CD4-positive, alpha-beta T cell treated with Interleukin-17A for 4 hours (primary cell): ENCODE results near the gene CD33.
"Not testable (repeated sequence)": the region's sequence is repeated elsewhere in the genome, so short reads cannot be mapped to it uniquely, and the experiment has no call there.

Experiments
- DNase-seq: peaks from one replicate; pipeline ENCODE4 v3.0.0-alpha.2; 2020; ENCODE audit warnings: mixed read lengths

CD33 gene

DNA sequence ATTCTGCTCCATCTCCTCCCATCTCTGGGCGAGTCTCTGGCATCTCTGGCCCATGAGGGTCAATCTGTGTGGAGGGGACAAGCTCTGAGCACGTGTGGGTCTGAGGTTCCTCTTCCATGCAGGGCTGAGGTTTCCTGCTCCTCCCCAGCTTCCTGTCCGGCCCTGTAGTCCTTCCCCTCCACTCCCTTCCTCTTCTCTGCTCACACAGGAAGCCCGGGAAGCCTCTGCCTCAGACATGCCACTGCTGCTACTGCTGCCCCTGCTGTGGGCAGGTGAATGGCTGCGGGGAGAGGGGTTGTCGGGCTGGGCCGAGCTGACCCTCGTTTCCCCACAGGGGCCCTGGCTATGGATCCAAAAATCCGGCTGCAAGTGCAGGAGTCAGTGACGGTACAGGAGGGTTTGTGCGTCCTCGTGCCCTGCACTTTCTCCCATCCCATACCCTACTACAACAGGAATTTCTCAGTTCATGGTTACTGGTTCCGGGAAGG is 14.0 kb upstream of the CD33 start:
- not testable (repeated sequence) for DNase-seq

DNA sequence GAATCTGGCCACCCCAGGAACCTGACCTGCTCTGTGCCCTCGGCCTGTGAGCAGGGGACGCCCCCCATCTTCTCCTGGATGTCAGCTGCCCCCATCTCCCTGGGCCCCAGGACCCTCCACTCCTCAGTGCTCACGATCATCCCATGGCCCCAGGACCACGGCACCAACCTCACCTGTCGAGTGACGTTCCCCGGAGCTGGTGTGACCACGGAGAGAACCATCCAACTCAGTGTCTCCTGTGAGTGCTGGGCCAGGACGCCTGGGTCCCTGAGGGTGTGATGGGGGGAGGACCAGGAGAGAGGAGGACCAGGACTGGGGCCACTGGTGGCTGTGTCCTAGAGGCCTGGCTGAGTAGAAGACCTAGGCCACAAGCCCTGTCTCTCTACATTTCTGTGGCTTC is 13.0 kb upstream of the CD33 start:
- no peak for DNase-seq

DNA sequence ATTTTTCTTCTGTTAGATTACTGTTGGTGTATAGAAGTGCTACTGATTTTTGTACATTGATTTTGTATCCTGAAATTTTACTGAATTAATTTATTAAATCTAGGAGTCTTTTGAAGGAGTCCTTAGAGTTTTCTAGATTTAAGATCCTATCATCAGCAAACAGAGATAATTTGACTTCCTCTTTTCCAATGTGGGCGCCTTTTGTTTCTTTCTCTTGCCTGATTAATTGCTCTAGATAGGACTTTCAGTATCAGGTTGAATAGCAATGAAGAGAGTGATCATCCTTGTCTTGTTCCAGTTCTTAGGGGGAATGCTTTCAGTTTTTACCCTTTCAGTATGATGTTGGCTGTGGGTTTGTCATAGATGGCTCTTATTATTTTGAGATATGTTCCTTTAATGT is 5.6 kb upstream of the CD33 start:
- no peak for DNase-seq

DNA sequence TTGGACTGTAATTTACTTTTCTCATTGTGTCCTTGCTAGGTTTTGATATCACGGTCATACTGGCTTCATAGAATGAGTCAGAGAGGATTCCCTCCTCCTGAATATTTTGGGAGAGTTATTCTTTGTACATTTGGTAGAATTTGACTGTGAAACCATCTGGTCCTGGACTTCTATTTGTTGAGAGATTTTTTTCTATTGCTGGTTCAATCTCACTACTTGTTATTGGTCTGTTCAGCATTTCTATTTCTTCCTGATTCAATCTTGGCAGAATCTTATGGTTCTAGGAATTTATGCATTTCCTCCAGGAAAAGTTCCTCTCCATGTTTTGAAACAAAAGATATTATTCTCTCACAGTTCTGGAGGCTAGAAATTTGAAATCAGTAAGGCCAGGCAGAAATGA is 4.9 kb upstream of the CD33 start:
- DNase-seq: no peak

DNA sequence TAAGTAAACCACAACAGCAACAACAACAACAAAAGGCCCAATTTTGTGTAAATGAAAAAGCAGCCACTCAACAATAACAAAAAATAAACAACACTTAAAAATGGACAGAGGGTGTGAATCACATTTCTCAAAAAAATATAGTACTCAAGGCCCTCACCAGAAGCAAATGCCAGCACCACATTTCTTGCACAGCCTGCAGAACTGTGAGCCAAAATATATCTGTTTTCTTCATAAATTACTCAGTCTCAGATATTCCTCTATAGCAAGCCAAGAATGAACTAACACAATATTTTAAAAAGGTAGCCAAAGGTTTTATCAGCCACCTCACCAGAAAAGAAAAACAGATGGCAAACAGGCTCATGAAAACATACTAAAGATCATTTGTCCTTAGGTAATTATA is 3.9 kb upstream of the CD33 start:
- DNase-seq: no peak

DNA sequence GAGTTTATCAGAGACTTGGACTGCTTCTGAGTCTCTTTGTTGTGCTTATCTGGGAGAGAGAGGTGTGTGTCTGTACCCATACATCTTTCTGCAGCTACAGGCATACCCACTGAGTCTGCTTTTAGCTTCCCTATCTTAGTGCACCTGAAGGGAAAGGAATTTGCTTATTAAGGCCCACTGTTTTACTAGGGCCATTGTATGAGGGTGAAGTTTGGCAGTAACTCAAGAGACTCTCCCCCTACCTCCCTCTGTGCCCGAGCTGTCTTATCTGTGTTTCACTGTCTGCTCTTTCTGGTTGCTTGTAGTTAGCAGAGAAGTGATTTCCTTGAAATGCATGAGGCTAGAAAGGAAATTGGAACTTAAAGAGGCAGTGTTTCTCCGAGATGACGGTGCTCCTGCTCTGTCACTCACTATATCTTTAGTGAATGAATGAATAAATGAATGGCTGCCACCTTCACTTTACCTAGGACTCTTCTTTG is 678 bp upstream of the CD33 start:
- no peak for DNase-seq

DNA sequence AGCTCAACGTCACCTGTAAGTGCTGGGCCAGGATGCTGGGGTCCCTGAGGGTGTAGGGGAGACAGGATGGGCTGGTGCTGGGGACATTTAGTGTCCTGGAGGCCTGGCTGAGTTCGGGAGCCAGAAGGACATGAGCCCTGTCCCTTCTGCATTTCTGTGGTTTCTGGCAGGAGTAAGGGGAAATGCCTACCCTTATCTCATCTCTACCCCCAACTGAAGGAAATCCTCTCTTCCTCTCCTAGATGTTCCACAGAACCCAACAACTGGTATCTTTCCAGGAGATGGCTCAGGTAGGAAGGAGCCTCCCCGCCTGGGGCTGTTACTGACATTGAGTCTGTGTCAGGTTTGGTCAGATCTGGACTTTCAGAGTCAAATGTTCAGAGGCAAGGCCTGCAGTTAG is 1.2 kb downstream of the CD33 start:
- DNase-seq: no peak

DNA sequence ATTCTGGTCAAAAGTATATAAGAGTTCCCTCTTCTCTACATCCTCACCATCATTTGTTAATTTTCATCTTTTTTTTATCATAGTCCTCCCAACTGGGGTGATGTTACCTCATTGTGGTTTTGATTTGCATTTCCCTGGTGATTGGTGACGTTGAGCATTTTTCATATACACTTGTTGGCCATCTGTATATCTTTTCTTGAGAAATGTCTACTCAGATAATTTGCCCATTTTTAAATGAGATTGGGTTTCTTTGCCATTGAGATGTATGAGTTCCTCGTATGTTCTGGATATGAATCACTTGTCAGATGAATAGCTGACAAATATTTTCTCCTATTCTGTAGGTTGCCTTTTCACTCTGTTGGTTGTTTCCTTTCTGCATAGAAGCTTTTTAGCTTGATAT is 2.4 kb downstream of the CD33 start:
- DNase-seq: no peak

DNA sequence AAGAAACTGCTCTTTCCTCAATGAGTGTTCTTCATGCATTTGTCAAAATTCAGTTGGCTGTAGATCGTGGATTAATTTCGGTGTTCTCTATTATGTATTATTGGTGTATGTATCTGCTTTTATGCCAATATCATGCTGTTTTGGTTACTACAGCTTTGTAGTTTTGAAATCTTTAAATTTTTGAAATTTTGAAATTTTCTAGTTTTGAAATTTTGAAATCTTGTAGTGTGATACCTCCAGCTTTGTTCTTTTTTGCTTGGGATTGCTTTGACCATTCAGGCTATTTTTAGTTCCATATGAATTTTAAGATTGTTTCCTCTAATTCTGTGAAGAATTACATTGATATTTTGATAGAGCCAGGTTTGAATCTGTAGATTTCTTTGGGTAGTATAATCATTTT is 3.1 kb downstream of the CD33 start:
- no peak for DNase-seq

DNA sequence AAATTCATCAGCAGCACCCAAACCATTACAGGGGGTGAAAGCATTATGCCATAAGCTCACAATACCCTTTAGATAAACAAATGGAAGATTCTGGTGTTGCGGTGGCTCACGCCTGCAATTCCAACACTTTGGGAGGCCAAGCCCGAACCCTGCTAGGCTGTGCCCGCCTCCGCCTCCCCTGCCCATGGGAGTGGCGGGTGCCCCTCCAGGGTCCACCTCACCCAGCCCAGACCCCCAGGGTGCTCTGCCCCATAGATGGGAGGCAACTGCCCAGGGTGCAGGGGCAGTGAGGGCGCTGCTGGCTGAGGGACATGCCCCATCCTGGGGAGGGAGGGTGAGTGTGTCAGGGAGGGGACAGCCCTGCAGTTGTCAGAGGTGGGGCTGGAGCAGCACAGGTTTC is 16.0 kb downstream of the CD33 start:
- DNase-seq: no peak

DNA sequence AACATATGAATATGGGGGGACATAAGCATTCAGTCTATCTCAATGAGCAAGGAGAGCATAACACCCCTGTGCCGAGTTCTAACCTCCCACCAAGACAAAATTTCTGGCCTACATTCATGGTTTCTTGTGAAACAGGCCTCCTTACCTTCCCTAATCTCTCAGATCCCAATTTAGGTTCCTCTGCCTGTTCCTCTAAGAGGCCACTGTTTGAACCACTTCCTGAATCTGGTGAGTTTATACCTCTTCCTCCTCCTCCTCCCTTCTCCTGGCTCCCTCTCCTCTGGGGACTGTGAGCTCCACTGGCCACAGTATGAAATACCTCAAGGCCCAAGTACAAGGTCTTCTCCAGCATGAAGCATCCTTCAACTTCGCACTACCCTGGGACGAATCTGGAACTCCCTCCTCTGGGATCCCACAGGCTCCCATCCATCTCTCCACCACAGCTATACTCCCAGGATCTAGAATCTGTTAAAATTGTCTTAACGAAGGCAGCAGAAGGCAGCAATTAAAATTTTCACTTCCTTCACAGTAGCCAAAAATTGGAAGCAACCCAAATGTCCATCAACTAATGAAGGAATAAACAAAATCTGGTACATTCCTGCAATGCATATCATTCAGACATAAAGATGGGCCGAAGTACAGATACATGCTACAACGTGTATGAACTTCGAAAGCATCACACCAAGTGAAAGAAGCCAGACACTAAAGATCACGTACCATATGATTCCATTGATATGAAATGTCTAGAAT is 18.2 kb downstream of the CD33 start:
- DNase-seq: no peak

DNA sequence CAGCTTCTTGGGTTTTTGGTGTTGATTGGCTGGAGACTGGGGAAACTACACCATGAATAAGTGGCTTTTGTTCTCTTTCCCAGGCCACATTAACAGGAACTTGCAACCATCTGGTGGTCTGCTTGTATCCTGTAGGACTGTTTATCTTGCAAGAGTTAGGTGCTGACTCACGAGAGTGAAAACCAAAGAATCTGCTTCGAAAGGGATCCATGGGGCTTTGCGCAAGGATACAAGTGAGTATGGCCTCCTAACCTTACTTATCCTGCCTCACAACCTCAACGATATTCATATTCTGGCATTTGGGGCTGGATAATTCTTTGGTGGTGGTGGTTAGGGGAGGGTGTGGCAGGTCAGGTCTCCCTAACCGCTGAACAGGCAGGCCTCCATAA is 21.3 kb downstream of the CD33 start:
- DNase-seq: no peak

DNA sequence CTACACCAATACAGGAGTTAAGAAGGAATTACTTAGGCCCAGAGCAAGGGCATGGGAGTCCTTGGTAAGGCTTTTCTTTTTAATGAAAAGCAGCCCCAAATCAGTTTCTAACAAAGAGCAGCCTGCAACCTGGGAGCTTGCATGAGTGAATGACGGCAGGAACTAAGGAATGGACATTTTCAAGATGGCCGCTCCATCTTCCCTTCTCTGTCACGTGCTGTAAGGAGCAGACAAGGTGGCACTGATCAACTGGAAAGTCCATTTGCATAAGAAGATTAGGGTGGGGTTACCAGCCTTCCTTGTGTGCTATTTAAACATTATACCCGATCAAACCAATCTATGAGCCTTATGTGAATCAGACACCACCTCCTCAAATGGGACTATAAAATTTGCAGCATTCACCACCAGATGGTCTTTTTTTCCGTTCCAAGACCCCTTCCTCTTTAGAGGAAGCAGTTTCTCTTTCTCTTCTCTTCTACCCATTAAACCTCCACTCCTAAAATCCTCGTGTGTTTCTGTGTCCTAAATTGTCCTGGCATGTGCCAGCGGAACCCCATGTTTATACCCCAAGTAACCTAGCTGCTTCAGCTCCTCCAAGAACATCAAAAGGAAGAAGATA is 23.2 kb downstream of the CD33 start:
- no peak for DNase-seq

DNA sequence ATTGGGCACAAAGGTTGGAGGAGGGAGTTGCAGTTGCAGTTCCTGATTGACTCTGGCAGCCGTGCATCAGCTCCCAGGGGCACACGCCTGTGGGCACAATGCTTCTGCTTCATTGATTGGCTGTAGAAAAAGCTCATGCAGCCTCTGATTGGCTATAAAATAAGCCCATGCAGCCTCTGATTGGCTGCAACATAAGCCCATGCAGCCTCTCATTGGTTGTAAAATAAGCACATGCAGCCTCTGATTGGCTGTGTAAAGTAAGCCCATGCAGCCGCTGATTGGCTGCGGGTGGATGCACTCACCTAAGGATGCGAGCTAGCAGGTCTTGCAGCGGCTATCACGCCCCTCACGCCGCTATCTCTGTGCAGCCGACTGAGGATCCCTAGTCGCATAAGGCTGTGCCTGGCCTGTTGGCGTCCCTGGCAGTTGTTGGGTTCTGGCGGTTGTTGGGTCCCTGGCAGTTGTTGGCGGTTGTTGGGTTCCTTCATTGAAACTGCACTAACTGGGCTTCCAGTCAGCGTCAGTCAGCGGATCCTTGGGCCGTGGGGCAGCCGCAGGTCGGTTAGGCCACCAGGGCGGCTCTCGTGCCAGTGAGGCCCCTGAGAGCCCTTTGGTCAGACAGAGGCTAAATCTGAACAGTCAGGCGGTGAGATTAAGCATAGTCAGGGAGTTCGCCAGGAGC is 26.0 kb downstream of the CD33 start, which contains the start of gene SIGLECL1:
Gene SIGLECL1, plus strand, starts transcription at position 295 of the 682 bp plus-strand sequence. CDS start 12,993 bp downstream, outside the sequence.
- no peak for DNase-seq

DNA sequence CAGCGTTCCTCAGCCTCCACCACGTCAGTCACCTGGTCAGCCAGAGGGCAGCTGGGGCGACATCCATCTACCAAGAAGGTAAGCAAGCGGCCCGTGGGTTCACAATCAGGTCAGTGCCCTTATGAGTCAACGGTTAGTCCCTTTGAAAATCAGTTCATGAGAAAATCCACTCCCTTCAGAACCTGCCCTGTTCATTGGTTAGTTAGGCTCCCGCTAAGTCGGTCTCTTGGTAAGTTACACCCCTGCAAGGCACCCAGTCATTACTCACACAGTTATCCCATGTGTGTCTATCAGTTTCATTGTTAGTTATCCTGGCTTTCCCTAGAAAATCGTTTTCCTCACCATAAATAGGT is 26.6 kb downstream of the CD33 start:
- no peak for DNase-seq

DNA sequence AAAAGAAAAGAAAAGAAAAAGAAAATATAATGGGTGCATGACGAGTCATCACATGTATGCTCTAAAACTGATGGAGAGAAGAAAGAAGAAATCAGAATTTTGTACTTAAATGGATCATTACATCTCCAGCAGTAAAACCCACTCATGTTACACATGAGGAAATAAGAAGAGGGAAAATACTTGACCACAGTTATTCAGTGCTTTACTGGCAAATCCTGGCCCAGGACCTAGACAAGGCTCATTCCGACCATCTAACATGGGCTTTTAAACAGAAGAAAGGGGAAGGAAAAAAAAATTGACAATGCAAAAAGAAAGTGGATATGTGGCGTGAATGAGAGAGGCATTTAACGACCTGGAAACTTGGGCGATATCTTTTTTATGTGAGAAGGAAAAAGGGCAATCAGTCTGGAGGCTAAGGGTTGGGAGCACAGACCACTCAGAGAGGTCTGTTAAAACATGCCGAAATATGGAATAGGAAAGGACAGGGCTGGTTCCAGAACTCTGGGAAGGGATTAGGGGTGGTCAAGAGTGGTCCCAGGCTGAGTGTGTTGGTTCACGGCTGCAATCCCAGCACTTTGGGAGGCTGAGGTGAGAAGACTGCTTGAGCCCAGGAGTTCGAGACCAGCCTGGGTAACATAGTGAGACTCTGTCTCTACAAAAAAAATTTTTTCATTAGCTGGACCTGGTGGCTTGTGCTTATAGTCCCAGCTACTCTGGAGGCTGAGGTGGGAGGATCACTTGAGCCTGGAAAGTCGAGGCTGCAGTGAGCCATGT is 27.6 kb downstream of the CD33 start:
- no peak for DNase-seq

DNA sequence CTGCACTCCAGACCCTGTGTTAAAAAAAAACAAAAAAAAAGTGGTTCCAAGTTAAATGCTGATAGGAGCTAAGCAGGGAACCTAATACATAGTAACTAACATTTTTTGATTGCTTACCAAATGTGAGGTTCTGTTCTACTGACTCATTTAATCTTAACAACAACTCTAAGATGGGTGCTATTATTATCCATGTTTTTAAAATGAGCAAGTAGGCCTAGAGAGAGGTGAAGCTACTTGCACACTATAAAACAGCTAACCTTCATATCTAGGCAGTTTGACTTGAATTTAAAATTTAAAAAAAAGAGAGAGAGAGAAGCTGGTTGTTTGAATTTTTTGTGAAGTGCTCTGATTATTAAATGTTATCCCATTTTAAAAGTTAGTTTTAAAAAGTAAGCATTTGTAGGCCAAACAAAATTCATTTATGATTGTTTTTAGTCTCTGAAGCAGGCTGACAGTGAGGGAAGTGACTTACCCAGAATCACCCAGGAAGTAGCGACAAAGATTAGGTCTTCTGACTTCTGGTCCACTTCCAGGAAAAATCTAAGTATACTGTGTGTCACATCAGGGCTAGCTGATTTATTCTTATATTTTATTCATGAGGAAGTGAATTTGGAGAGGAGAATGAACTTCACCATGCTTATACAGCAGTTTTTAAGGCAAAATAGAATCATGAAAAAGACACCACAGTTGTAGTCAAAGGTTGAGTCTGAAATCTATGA is 28.4 kb downstream of the CD33 start:
- DNase-seq: no peak

DNA sequence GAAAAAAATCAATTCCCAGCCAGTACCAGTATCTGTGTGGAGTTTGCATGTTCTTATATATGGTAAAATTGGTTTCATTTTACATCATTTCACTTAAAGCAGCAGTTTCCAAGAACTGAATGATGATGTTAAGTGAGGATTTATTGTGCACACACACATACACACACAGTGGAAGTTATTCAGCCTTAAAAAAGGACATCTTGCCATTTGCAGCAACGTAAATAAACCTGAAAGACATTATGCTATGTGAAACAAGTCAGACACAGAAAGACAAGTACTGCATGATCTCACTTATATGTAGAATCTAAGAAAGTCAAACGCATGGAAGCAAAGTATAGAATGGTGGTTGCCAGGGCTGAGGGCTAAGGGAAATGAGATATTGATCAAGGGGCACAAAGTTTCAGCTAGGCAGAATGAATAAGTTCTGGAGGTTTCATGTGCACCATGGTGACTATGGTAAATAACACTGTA is 31.3 kb downstream of the CD33 start:
- DNase-seq: no peak

DNA sequence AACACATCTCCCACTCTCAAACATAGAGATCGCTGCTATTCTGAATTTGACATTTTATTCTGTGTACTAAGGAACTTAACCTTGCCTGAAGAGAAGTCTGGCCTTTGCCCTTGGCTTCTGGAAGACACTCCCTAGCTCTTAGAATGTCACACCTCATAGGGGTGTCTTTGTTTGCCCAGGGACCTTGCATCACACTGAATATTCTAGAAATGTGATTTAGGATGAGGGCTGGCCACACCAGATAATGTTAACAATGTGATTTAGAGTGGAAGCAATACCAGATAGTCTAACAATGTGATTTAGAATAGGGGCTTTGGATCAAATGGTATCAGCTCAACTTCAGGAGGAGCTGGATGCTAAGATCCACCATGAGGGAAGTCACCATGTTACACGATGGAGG is 32.6 kb downstream of the CD33 start:
- no peak for DNase-seq

DNA sequence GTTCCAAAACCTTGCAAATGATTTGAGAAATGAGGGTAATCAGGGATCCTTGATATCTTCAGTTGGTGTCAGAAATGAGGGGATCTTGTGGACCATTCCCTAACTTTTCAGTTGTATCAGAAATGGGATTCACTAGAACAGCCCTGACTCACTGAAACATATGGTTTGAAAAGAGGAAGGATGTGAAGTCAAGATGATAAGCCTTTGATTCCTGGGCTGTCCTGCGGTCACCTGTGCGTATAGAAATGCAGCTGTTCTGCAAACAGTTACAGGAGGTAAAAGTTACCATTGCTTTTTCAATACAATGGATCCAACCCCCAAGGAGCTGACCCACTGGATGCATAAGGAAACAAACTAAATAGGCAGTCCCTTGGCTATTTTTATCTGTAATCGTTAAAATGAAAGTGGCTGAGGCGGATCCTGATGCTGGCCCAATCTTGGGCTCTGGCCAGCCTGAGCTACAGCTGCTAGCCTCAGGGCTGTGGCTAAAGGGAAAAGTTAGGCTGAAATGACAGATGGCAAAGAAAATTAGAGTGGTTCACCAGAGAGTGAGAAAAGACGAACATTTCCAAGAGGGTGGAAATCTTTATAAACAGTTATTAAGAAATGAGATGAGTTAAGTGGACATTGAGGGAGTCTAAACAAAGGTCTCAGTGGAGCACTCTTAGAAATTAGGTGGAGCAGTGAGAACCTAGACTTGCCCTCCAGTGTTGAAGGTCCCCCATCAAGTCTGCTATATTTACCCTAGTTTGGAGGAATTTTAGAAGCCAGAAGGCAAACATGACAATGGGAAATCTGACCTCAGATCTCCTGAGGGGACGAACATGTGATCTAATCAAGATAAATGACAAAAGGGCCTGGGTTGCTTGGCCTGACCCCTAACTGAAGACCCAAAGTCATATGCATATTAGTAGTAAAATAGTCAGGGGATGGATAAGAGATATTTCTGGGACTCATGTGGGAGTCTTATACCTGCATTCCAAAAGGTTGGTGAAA is 33.6 kb downstream of the CD33 start:
- no peak for DNase-seq
